Measurements from ENCODE around the gene TMEM18. TPM values are rescaled to one million over a fixed set of nuclear protein-coding genes. Genes with fewer than 3 reads are reported as not detected.

The TMEM18 gene
- 14.5 and 19.4 TPM in 2 replicates for total RNA-seq

- peak within 1 kb of the TSS; percentile 97 for H3K4me3 ChIP-seq (ENCODE audit: low read depth, low read length)
- peak; percentile 100 for DNase-seq (ENCODE audit: low read depth)
- TF ChIP-seq, protein P1, sequence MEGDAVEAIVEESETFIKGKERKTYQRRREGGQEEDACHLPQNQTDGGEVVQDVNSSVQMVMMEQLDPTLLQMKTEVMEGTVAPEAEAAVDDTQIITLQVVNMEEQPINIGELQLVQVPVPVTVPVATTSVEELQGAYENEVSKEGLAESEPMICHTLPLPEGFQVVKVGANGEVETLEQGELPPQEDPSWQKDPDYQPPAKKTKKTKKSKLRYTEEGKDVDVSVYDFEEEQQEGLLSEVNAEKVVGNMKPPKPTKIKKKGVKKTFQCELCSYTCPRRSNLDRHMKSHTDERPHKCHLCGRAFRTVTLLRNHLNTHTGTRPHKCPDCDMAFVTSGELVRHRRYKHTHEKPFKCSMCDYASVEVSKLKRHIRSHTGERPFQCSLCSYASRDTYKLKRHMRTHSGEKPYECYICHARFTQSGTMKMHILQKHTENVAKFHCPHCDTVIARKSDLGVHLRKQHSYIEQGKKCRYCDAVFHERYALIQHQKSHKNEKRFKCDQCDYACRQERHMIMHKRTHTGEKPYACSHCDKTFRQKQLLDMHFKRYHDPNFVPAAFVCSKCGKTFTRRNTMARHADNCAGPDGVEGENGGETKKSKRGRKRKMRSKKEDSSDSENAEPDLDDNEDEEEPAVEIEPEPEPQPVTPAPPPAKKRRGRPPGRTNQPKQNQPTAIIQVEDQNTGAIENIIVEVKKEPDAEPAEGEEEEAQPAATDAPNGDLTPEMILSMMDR (IDR thresholded peaks at IDR 0.05; ENCODE audit: insufficient read depth, low read depth, low read length) = peak; percentile 26
Observed at GRCh38 chr2:677056-677958, at the start of gene TMEM18. Gene TMEM18 (minus strand): TSS chr2:677406. CDS start chr2:677345, 61 bp downstream.

DNA sequence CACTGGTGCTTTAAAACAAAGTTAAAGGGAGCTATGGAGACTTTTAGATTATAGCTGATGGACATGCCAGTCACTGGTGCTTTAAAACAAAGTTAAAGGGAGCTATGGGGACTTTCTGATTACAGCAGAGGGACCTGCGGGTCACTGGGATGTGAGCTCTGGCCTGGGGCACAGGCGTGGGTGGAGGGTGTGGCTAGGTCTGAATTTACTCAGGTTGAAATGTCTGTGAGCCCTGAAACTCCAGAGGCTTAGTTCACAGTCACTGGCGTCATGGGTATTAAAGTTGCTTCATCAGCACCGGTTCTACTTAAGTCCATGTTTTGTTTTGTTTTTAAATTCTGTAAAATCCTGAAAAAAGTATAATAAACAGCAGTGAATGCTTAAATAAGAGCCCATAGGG is 49.0 kb upstream of the TMEM18 start:
- TF ChIP-seq, protein P1 (IDR thresholded peaks at IDR 0.05; ENCODE audit: insufficient read depth, low read depth, low read length) = no peak
- H3K4me3 ChIP-seq (ENCODE audit: low read depth, low read length) = no peak overlapping the region
- DNase-seq (ENCODE audit: low read depth) = no peak

GRCh38 chr2:725468-725867 is 48.3 kb upstream of the TMEM18 start:
- H3K4me3 ChIP-seq (ENCODE audit: low read depth, low read length) = no peak overlapping the region
- TF ChIP-seq, protein P1 (IDR thresholded peaks at IDR 0.05; ENCODE audit: insufficient read depth, low read depth, low read length) = no peak
- DNase-seq (ENCODE audit: low read depth) = no peak

DNA sequence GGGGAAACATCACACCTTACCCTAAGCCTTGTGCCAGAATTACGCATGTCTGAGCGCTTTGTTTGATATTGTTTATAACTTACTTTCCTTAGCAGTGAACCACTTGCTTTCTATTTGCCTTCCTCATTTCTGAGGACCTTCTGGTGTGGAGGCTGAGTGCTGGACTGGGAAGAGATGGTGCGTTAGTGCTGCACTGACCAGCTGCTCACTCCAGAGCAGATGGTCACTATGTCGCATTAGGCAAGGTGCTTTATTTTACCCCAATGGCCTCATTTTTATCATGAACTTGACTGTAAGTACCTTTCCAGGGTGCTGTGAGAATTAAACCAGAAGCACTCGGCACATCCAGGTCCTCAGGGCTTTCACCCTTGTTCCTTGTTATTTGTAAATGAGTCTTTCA is 46.6 kb upstream of the TMEM18 start:
- DNase-seq (ENCODE audit: low read depth) = no peak
- no peak overlapping the region for H3K4me3 ChIP-seq (ENCODE audit: low read depth, low read length)
- TF ChIP-seq, protein P1 (IDR thresholded peaks at IDR 0.05; ENCODE audit: insufficient read depth, low read depth, low read length) = no peak

GRCh38 chr2:720842-721241 is 43.6 kb upstream of the TMEM18 start:
- DNase-seq (ENCODE audit: low read depth) = no peak
- no peak overlapping the region for H3K4me3 ChIP-seq (ENCODE audit: low read depth, low read length)
- TF ChIP-seq, protein P1 (IDR thresholded peaks at IDR 0.05; ENCODE audit: insufficient read depth, low read depth, low read length) = no peak

DNA sequence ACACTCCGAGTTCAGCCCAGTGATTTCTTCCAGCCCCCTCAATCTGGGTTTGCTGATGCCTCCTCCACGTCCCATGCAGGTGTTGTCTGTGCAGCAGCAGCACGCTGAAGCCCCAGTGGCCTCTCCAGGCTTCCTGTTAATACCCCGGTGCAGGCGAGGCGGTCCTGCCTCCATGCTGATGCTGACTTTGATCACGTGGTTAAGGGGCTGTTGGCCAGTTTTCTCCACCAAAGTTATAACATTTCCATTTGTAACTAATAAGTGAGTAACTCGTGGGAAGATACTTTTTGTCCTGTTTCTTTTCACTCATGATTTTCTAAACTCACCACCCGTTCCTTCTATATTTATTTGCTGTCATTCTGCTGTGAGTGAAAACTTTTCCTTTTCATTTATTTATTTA is 42.5 kb upstream of the TMEM18 start:
- H3K4me3 ChIP-seq (ENCODE audit: low read depth, low read length) = no peak overlapping the region
- no peak for DNase-seq (ENCODE audit: low read depth)
- TF ChIP-seq, protein P1 (IDR thresholded peaks at IDR 0.05; ENCODE audit: insufficient read depth, low read depth, low read length) = no peak
